ENCODE results near the gene ADAM11. TPM values are rescaled to one million over a fixed set of nuclear protein-coding genes. Genes with fewer than 3 reads are reported as not detected.

Gene ADAM11
- total and polyA plus RNA-seq, 9 of the 15 experiments (the other 6 are each of a cell fraction or from before 2014, with no cell fraction given) = 0.01 to 0.31 (median 0.14) TPM; not detected in 2

DNA sequence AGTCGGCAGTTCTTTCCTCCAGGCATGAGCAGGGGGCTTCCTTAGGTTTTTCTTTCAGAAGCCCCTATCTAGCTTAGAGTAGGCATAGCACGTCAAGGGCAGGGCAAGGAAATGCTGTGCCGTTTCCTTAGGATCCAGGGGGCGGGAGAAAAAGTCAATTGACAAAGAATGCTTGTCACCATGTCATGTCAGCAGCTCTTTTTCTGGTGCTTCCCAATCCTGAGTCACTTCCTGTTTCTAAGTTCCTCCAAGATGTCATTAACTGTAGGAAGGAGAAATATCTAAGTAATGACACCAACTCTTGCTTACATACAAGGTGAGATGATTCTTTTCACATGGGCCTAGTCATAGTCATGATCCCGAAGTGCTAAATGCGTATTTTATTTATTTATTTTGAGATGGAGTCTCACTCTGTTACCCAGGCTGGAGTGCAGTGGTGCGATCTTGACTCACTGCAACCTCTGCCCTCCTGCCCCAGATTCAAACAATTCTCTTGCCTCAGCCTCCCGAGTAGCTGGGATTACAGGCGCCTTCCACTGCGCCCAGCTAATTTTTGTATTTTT lies 36.1 kb downstream of the ADAM11 start (continued):
- TF ChIP-seq HNRNPK (IDR thresholded peaks at IDR 0.05; ENCODE audit: low read depth, low read length, poor library complexity, severe bottlenecking) (no peak), YY1 (IDR thresholded peaks at IDR 0.05; ENCODE audit: borderline replicate concordance in 1 of 3, control insufficient read depth in 1 of 3, extremely low read depth in 1 of 3, insufficient read depth in 3 of 3, insufficient read length in 1 of 3, insufficient replicate concordance in 2 of 3, low read depth in 1 of 3, low read length in 2 of 3) (peak in 1 of 3 experiments; percentile 11), GABPB1 (CRISPR knock-in tag; IDR thresholded peaks at IDR 0.05) (peak; percentile 73), EGR1 (conservative IDR thresholded peaks at IDR 0.05) (no peak), PTRF (tag; IDR thresholded peaks at IDR 0.05) (no peak), RBM22 (IDR thresholded peaks at IDR 0.05; ENCODE audit: low read depth, low read length, poor library complexity, severe bottlenecking) (no peak), ZNF785 (CRISPR knock-in tag; IDR thresholded peaks at IDR 0.05) (no peak), COPS2 (conservative IDR thresholded peaks at IDR 0.05) (no peak), TAF15 (IDR thresholded peaks at IDR 0.05; ENCODE audit: low read depth, low read length) (no peak), EHMT2 (IDR thresholded peaks at IDR 0.05) (peak; percentile 87; the same call in 1 of the 2 replicates), POLR3A (IDR thresholded peaks at IDR 0.05; ENCODE audit: borderline replicate concordance, extremely low read depth, insufficient read depth, insufficient read length) (no peak), RFX5 (IDR thresholded peaks at IDR 0.05; ENCODE audit: low read depth, low read length) (no peak), TOE1 (IDR thresholded peaks at IDR 0.05; ENCODE audit: borderline replicate concordance) (no peak), TOE1 (CRISPR knock-in tag; IDR thresholded peaks at IDR 0.05; ENCODE audit: borderline replicate concordance, low read depth) (no peak), RNF2 (IDR thresholded peaks at IDR 0.05) (no peak)
- TF ChIP-seq, protein P1, sequence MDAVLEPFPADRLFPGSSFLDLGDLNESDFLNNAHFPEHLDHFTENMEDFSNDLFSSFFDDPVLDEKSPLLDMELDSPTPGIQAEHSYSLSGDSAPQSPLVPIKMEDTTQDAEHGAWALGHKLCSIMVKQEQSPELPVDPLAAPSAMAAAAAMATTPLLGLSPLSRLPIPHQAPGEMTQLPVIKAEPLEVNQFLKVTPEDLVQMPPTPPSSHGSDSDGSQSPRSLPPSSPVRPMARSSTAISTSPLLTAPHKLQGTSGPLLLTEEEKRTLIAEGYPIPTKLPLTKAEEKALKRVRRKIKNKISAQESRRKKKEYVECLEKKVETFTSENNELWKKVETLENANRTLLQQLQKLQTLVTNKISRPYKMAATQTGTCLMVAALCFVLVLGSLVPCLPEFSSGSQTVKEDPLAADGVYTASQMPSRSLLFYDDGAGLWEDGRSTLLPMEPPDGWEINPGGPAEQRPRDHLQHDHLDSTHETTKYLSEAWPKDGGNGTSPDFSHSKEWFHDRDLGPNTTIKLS (IDR thresholded peaks at IDR 0.05; ENCODE audit: borderline replicate concordance, low read depth) = no peak
- TF ChIP-seq, protein P2, sequence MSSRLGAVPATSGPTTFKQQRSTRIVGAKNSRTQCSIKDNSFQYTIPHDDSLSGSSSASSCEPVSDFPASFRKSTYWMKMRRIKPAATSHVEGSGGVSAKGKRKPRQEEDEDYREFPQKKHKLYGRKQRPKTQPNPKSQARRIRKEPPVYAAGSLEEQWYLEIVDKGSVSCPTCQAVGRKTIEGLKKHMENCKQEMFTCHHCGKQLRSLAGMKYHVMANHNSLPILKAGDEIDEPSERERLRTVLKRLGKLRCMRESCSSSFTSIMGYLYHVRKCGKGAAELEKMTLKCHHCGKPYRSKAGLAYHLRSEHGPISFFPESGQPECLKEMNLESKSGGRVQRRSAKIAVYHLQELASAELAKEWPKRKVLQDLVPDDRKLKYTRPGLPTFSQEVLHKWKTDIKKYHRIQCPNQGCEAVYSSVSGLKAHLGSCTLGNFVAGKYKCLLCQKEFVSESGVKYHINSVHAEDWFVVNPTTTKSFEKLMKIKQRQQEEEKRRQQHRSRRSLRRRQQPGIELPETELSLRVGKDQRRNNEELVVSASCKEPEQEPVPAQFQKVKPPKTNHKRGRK (tag; IDR thresholded peaks at IDR 0.05) = no peak
- TF ChIP-seq, protein P3, sequence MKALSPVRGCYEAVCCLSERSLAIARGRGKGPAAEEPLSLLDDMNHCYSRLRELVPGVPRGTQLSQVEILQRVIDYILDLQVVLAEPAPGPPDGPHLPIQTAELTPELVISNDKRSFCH (CRISPR knock-in tag; IDR thresholded peaks at IDR 0.05) = no peak
- TF ChIP-seq, protein P3 (tag; IDR thresholded peaks at IDR 0.05) = no peak
- TF ChIP-seq, protein P4, sequence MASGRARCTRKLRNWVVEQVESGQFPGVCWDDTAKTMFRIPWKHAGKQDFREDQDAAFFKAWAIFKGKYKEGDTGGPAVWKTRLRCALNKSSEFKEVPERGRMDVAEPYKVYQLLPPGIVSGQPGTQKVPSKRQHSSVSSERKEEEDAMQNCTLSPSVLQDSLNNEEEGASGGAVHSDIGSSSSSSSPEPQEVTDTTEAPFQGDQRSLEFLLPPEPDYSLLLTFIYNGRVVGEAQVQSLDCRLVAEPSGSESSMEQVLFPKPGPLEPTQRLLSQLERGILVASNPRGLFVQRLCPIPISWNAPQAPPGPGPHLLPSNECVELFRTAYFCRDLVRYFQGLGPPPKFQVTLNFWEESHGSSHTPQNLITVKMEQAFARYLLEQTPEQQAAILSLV (tag; IDR thresholded peaks at IDR 0.05) = no peak
- TF ChIP-seq, protein P5, sequence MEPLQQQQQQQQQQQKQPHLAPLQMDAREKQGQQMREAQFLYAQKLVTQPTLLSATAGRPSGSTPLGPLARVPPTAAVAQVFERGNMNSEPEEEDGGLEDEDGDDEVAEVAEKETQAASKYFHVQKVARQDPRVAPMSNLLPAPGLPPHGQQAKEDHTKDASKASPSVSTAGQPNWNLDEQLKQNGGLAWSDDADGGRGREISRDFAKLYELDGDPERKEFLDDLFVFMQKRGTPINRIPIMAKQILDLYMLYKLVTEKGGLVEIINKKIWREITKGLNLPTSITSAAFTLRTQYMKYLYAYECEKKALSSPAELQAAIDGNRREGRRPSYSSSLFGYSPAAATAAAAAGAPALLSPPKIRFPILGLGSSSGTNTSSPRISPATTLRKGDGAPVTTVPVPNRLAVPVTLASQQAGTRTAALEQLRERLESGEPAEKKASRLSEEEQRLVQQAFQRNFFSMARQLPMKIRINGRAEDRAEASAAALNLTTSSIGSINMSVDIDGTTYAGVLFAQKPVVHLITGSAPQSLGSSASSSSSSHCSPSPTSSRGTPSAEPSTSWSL (CRISPR knock-in tag; IDR thresholded peaks at IDR 0.05; ENCODE audit: borderline replicate concordance) = no peak
